HG03520 (cell line): Measurements from ENCODE around the gene BRSK1.

Experiments used
- ATAC-seq: cut with Tn5 transposase; IDR thresholded peaks from one replicate; pipeline ENCODE4 v1.9.1; 2021; ENCODE audit warnings: mild to moderate bottlenecking, moderate library complexity; ENCODE audit not compliant: unreplicated experiment

The BRSK1 gene

GRCh38 chr19:55303477-55303876 lies 19.7 kb downstream of the BRSK1 start:
- ATAC-seq: no peak

- no peak for ATAC-seq
These were observed 20.6 kb downstream of the BRSK1 start for GRCh38 chr19:55304279-55304978.

- ATAC-seq: no peak
These were observed 21.2 kb downstream of the BRSK1 start for GRCh38 chr19:55304980-55305379.

GRCh38 chr19:55305491-55305890 lies 21.7 kb downstream of the BRSK1 start:
- no peak for ATAC-seq

- no peak for ATAC-seq
These were observed 22.3 kb downstream of the BRSK1 start for GRCh38 chr19:55305983-55306562.

GRCh38 chr19:55306712-55307111 lies 22.9 kb downstream of the BRSK1 start:
- no peak for ATAC-seq

GRCh38 chr19:55308281-55308680 lies 24.5 kb downstream of the BRSK1 start:
- no peak for ATAC-seq

GRCh38 chr19:55309448-55309847 lies 25.7 kb downstream of the BRSK1 start:
- no peak for ATAC-seq

GRCh38 chr19:55310498-55310897 lies 26.7 kb downstream of the BRSK1 start:
- no peak for ATAC-seq

- ATAC-seq: no peak
These were observed 27.6 kb downstream of the BRSK1 start for GRCh38 chr19:55311397-55311796.

- ATAC-seq: no peak
These were observed 28.0 kb downstream of the BRSK1 start for GRCh38 chr19:55311797-55312196.

GRCh38 chr19:55312621-55313512 lies 29.1 kb downstream of the BRSK1 start:
- ATAC-seq: no peak

GRCh38 chr19:55314396-55314795 lies 30.6 kb downstream of the BRSK1 start:
- ATAC-seq: no peak

GRCh38 chr19:55315956-55316525 lies 32.2 kb downstream of the BRSK1 start:
- no peak for ATAC-seq

- no peak for ATAC-seq
These were observed 32.8 kb downstream of the BRSK1 start for GRCh38 chr19:55316646-55317045.

- ATAC-seq: no peak
These were observed 36.0 kb downstream of the BRSK1 start for GRCh38 chr19:55319785-55320184.

- ATAC-seq: no peak
These were observed 37.1 kb downstream of the BRSK1 start for GRCh38 chr19:55320844-55321419.

- no peak for ATAC-seq
These were observed 37.8 kb downstream of the BRSK1 start for GRCh38 chr19:55321466-55322137.

- no peak for ATAC-seq
These were observed 38.5 kb downstream of the BRSK1 start for GRCh38 chr19:55322204-55322885.

- ATAC-seq: no peak
These were observed 40.9 kb downstream of the BRSK1 start for GRCh38 chr19:55324662-55325061.
